A172 (cell line): ENCODE results near the gene TNFAIP8L3. TPM values are rescaled to one million over a fixed set of nuclear protein-coding genes. Genes with fewer than 3 reads are reported as not detected.
A peak's percentile ranks its signal among the peaks of the same experiment; 100 is the strongest.
"Not testable (repeated sequence)": the region's sequence is repeated elsewhere in the genome, so short reads cannot be mapped to it uniquely, and the experiment has no call there.

Experiments
- DNase-seq: peaks from one replicate; pipeline ENCODE4 v3.0.0-alpha.2; 2015; ENCODE audit warnings: low spot score
- total RNA-seq: library from RNA; depleted of rRNA; stranded (reverse); fragments of >200 nt; shearing (Covaris generic); gene quantifications from 2 replicates; pipeline ENCODE4 v1.2.3, GENCODE V29; 2014; rRNA removed

The TNFAIP8L3 gene
- 0.07 TPM in 1 of 2 replicates, not detected in the other for total RNA-seq

DNA sequence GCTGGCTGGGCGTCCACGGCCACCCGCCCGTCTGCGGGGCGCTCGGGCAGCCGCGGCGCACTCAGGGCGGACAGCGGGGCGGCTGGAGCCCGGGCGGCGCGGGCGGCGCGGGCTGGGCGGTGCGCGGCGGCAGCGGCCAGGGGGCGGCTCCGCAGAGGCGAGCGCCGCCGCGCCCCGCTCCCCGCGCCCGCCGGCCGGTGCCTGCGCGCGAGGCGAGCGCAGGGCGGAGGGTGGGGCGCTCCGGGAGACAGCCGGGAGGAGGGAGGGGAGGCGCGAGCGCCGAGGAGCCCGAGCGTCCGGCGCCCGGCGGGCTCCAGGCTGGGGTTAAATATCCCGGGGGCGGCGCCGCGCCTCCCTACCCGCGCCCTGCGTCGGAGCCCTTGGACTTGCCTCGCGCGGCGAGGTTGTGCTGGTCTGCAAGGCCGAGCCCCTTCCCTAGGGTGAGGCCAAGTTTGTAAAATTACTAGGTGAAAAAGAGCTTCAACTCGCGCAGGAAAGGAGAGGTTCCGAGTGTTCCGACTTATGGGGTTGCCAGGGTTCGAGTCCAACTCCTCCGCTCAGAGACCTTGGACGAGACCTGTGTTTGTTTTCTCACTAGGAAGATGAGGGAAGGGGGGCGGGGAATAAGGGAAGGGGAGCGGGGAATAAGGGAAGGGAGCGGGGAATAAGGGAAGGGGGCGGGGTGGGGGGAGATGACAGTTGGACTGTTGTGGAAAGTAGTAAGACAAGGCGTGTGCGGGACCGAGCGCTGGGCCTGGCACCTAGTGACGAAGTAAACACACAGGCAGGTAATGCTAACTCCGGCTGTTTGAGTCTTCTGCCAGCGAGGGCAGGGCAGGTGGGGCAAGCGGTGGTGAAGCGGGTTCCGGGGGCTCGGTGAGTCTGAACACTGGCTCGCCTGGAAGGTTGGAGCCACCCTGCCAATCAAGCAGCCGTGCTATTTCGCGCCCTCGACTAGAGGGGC, at the start of gene TNFAIP8L3:
Gene TNFAIP8L3 (minus strand): TSS at position 301 of the 964 bp plus-strand sequence. CDS start 311 bp downstream, outside the sequence.
- DNase-seq, result no peak

DNA sequence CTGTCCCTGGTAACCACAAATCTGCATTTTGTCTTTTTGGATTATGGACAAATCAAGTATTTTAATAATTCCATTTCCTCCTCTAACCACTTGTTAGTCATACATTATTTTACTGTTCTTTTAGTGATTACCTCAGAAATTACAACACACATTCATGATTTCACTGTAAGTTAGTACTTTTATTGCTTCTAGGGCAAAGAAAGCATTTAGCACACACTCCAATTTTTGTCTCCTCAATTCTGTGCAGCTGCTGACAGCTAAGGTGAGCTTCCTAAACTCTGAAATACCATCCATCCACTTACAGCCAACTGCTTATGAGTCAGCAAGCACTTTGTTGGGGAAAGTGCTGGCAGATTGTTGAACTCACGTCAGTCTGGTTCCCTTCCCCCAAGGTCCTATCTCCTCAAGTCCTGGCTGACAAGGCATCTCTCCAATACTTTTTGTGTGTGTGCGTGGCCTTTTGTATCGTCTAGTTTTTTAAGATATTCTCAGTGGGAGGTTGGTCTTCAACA, 49.4 kb upstream of the TNFAIP8L3 start:
- DNase-seq, result peak; percentile 67

DNA sequence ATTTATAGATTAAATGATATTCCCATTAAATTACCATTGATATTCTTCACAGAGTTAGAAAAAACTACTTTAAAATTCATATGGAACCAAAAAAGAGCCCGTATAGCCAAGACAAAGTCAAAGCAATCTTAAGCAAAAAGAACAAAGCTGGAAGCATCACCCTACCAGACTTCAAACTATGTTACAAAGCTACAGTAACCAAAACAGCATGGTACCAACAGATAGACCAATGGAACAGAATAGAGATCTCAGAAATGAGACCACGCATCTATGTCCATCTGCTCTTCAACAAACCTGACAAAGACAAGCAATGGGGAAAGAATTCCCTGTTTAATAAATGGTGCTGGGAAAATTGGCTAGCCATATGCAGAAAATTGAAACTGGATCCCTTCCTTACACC, 45.6 kb upstream of the TNFAIP8L3 start:
- DNase-seq, result not testable (repeated sequence)

DNA sequence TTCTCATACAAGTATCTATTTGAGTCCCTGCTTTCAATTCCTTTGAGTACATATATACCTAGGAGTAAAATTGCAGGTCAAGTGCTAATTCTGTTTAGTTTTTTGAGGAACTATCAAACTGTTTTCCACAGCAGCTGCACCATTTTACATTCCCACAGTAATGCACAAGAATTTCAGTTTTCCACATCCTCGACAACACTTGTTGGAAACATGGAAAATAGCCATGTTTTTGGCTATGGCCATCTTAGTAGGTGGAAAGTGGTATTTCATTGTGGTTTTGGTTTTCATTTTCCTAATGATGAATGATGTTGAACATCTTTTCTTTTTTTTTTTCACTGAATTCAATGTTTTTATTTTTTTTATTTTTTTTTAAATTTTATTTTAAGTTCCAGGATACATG, 44.4 kb upstream of the TNFAIP8L3 start:
- no peak for DNase-seq

DNA sequence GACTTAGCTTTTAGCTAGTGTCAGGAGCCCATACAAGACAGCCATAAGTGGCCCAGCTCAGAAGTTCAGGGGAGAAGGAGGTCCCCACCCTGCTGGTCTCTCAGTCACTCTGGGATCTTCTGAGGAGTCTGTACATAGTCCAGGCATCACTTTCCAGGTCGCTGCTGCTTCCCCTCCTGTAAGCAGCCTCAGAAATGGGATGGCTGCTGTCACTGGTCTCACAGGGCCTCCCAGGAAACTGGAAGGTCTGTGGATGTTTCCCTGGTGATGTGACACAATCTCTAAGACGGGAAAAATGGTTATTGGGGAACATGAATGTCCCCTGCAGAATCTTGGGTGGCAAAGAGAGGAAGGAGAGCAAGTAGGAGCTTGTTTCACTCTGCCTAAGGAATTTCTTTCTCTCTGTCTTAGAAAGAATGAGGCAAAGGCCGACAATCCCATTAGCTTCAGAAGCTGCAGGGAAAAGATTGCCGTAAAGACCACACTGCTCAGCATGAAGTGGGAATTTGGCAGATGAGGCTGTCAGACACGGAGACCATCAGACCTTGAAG, 43.2 kb upstream of the TNFAIP8L3 start:
- no peak for DNase-seq

DNA sequence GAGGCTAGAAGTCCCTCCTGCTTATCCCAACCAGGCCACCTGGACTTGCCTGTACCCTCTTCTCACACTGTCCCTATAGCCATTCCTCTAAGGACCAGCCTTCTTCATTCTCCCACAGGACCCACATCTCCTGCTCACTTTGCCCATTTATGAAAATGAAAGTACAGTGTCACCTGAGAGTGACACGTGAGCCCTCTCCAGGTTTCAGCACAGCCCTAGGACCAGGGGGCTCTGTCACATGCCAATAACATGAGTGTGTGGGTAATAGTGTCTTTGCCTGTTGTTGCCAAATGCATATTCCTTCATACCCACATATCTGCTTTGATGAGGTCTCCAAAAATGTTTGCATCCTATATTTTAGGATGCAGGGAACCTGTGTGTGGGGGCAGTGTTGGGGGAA, 42.3 kb upstream of the TNFAIP8L3 start:
- DNase-seq, result no peak

DNA sequence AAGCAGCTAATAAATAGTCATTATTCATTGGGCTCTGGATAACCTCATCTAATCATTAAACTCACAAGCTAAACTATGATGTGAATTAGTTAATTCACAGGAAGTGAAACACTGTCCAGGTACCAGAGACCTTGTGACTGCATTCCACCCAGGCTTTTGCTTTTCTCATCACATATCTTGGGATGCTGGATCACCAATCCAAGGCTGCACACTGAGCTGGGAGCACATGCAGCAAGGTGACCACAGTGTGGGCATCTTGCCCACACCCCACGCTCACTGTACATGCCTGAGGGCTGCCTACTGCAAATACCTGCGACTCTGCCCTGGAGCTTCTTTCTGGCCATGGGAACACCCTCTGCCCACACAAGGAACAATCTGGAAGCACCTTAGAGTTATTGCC, 40.6 kb upstream of the TNFAIP8L3 start:
- DNase-seq, result no peak

DNA sequence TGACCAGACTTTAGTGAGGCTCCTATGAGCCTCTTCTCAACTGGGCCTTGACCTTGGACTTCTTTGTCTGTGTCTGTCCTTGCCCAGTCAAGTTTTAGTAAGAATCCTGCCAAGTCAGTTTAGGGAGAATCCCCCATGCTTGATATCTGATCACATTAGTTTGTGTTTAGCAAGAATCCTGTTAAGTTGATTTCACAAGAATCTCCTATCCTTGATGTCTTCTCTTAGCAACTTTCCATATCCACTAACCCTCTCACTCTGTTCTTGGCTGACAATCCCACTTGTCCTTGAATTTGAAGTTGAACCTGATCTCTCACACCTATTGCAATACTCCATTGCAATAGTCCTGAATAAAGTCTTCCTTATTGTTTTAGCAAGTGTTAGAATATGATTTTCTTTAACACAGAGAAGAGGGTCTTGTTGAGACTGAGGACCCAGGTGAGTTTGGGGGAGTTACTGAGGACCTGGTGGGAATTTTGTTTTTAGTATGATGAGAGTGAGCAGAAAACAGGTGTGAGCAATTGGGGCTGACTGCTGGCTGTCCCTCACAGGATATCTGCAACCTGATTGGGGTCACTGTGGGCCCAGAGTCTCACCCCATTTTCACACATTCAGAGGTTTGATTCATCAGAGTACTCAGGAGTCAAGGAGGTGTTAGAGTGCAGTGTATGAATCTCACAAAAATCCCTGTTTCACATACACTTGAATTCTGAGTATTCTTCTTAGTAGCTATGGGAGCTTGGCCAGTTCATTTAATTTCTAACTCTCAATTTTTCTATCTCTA, 39.9 kb upstream of the TNFAIP8L3 start:
- DNase-seq, result no peak

DNA sequence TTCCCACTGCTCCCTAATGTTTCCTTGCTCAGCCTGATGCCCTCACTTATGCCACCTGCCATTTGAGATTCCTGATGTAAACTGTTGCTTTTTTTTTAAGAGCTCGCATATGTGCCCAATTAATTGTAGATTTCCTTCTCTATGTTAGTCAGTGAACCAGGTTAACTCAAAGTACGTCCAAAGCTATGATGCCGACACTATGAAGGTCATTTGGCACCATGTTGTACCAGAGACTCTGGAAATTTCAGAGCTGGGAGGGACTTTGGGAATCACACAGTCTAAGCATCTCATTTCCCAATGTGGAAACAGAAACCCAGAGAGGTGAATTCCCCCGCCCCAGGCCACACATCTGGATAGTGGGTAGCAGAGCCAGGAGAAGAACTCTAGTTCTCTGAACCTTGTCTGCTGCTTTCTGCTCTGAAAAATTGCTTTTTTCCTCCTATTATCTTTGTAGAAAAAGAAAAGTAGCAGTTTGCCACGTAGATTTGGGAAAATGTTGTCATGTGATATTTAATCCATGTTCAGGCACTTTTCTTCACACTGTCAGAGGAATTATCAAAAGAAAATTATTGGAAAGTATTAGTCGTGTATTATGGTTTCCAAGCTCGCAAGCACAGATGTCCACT, 38.5 kb upstream of the TNFAIP8L3 start:
- no peak for DNase-seq

DNA sequence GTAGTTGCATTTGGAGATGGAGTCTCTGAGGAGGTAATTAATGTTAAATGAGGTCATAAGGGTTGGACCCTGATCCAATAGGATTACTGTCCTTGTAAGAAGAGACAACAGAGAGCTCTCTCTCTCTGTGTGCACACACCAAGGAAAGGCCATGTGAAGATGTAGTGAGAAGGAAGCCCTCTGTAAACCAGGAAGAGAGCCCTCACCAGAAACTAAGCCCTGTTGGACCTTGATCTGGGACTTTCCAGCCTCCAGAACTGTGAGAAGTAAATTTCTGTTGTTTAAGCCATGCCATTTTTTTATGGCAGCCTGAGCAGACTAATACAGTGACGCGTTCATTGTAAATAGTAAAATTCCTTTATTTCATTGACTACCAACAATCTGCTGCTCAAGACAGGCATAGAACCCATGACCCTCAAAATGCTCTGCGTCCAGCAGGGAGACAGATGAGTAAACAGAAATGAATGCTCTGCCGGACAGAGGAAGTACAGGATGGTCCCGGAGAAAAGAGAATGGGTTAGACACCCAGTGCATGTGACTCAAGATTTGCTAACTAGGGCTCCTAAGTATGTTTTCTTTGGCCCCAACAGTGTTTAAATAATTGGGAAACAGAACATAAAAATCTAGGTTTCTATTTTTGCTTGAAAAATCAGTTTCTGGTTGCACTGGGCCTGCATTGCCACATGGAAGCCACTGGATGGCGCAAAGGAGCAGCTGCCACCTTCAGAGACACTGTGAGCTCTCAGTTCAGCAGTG, 37.9 kb upstream of the TNFAIP8L3 start:
- DNase-seq, result peak; percentile 94

DNA sequence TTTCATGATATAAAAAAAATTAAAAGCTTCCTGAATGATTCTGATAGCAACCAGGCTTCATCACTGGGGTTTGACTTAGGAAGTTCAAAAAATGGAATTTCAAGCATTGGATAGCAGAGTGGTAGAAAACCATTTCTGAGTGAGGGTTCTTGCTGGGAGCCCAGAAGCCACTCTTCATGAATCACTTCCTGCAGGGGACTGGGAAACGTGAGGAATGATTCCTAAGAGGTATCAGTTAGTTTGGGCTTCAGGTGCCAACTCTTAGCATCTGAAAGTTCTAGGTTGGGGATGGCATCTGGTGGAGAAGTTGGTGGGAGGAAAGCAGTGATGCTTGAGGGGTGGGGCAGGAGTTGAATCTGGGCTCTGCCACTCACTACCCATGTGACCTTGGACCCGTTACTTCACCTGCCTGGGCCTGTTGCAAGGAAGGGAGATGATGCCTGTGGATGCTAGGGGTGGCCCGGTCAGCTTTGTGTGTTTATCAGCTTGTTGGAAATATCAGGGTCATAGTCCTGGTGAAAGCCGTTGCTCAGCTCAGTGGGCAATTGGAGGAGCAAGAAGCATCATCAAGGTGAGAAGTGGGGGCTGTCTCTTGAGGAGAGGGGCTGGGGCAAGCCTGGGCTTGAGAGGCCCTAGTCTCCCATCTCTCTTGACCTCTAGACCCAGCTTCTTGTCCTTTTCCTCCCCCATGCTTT, 37.0 kb upstream of the TNFAIP8L3 start:
- DNase-seq, result peak; percentile 44

DNA sequence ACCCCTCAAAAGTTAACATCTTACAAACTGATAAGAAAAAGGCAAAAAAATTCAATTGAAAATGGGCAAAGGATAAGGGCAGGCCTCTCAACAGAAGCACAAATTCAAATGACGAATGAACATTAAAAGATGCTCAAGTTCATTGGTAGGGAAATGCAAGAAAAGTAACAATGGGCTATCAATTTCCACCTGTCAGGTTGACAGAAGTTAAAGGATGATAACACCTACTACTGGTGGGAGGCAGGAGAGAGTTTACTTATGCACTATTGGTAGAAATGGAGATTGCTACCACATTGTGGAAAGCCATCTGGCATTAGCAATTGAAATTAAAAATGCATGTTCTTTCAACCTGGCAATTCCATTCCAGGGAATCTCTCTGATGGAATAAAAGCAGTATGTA, 35.6 kb upstream of the TNFAIP8L3 start:
- no peak for DNase-seq

DNA sequence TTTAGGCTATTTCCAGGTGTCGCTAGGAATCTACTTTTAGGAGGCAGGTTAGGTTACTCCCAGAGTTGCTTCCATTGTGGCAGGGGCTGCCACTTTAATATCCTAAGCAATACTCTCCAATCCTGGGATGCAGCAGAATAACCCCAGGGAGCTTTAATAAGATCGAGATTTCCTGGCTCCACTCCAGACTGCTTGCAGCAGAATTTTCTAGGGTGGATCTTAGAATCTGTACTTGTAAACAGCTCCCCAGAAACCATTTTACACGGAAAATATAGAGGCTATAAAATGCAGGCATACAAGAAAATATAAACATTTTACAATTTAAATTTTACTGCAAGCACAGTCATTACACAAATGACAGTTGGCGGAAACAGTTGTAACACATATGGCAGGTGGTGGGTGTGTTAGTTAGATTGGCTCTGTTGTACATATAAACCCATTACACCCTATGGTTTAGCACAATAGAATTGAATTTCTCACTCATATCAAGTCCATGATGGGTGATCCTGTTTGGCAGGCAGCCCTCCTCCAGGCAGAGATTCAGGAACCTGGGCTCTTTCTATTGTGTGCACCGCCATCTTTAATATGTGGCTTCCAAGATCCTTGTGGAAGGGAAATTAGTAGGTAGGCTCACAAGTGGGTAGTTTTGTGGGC, 35.0 kb upstream of the TNFAIP8L3 start:
- no peak for DNase-seq

DNA sequence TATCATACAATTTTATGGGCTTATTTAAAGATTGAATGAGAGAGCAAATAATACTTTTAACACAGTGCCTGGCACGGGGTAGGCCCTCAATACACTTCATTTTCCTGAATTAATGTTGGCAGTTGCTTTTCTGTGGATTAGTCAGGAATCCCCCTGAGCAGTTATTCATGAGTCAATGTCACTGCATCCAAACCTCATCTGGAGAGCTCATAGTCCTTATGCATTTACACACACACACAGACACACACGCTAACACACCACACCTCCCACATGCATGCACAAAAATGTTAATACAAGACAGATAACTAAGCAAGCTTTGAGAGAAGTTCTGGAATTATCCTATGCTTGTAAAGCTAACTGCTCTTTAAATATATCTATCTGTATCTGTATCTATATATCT, 34.0 kb upstream of the TNFAIP8L3 start:
- no peak for DNase-seq

DNA sequence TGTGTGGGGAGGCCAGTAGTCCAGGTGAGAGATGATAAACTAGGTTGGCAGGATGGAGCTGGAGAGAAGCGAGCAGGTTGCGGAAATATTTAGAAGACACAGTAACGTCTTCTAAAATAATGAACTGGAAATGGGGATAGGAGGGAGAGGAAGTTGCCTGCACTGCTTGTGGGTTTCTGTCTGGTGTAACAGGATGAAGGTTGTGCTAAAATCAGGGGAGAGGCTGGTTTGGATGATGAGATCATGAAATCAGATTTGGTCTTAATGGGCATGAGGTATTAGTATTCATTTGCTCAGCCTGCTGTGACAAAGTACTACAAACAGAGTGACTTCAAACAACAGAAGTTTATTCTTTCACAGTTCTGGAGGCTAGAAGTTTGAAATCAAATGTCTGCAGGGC, 32.1 kb upstream of the TNFAIP8L3 start:
- DNase-seq, result no peak

DNA sequence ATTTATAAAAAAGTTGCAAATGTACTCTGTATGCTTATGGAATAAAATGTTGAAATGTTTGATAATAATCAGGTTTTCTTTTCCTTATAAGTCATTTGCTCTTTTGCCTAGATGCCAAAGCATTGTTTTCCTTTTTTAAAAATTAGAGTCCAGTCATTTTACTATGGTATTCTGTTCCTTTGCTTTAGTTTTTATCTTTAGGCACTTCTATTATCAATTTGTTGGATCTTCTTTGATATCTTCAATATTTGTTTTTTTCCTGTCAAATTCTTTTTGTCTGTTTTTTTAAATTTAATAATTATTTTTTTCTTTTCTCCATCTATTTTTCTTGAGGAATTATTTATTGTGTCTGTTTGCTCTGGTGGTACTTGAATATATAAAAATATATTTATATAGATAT, 28.3 kb upstream of the TNFAIP8L3 start:
- DNase-seq, result not testable (repeated sequence)

DNA sequence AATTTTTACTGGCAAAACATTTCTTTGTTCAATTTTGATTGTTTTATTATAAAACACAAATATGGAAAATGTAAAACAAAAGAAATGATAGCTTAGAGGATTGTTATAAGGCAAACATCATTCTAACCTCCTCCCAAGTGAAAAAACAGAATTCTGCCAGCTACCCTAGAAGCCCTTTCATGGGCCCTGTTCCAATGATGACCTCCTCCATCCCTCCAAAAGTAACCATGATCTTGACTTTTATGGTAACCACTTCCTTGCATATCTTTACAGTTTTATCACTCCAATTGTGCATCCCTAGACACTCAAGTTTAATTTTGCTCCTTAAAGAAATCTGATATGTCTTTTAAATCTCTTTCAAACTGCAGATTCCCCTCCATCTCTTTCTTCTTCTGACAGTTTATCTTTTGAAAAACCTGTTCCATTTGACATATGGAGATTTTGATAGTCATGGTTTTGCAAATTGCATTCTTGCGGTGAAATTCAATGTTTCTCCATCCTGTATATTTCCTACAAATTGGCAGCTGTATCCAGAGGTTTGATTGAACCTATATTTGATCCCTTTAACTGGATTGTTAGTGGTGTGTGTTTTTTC, 27.0 kb upstream of the TNFAIP8L3 start:
- peak; percentile 13 for DNase-seq

DNA sequence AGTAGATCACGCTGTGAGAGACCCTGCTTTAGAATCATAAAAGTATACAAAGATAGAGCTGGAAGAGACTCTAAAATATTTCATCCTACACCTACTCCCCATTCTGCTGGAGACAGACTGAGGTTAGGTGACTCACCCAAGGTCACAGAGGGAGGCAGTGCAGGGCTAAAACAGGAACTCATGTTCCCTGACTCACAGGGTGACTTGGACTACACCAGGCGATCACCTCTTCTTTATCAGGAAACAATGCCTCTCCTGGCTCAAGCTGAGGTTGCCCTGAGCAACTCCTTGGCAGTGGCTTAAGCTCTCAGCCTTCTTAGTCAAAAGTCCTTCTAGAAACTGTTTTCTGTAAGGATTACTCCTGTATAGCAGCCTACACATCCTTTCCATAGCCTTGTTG, 26.4 kb upstream of the TNFAIP8L3 start:
- DNase-seq, result peak; percentile 97

DNA sequence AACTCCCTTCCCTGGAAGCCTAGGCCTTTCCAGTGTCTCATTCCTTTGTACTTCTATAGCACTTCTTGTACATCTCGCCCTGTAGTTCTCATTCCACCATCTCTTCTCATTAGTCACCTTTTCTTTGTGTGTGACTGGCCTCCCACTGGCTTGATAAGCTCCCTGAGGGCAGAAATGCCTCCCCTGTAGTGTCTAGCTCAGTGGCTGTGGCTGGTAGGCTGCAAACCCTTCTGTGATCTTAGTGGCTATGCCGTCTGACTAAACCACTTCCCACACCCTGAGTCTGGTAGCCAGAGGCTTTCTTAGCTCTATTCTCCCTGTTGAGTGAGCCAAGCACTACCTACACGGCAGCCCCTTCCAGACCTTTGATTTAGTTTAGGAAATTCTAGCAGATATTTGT, 24.4 kb upstream of the TNFAIP8L3 start:
- no peak for DNase-seq
